HG02970 (cell line): ENCODE measurements around the gene EPHB1.
"Not testable (repeated sequence)": the region's sequence is repeated elsewhere in the genome, so short reads cannot be mapped to it uniquely, and the experiment has no call there.

Experiments used
- ATAC-seq: cut with Tn5 transposase; IDR thresholded peaks from one replicate; pipeline ENCODE4 v1.9.1; 2021; ENCODE audit warnings: mild to moderate bottlenecking, moderate library complexity, moderate number of reproducible peaks; ENCODE audit not compliant: unreplicated experiment, low FRiP score

EPHB1 gene

DNA sequence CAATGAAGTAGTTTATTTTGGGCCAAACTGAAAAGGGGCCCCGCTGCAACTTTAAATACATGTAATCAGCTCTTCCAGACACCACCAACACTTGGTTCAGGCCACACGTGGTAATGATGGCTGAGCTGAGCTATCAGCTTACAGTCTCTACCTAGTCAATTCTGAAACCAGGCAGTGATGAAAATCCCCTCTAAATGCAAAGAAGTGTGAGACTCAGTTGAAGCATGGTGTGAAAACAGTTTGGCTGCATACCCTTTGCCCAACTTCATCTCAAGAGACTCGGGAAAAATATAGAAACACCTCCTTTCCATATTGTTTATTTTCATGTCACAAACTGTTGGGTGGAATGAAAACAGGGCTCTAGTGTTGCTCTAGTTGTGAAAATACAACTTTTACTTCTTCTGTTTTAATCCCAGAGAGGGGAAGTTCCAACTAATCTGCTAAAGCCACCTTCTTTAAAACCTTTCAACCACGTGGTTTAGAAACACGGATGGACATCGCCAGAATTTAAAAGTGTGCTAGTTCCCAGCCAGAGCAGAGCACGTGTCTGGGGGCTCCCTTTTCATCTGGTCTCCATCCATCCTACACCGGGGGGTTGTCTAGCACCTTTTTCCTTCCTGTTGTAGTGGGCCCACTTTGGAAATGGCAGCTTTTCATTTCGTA lies 229.1 kb downstream of the EPHB1 start:
- ATAC-seq = no peak

DNA sequence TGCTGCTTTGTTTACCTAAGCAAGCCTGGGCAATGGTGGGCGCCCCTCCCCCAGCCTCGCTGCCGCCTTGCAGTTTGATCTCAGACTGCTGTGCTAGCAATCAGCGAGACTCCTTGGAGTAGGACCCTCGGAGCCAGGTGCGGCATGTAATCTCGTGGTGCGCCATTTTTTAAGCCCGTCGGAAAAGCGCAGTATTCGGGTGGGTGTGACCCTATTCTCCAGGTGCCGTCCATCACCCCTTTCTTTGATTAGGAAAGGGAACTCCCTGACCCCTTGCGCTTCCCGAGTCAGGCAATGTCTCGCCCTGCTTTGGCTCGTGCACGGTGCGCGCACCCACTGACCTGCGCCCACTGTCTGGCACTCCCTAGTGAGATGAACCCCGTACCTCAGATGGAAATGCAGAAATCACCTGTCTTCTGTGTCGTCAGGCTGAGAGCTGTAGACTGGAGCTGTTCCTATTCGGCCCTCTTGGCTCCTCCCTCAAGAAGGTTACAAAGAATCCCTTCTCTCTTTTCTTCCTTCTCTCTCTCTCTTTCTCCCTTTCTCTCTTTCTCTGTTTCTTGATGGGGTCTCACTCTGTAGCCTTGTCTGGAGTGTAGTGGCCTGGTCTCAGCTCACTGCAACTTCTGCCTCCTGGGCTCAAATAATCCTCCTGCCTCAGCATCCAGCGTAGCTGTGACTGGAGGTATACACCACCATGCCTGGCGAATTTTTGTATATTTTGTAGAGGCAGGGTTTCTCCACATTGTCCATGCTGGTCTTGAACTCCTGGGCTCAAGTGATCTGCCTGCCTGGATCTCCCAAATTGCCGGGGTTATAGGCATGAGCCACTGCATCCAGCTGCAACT lies 235.9 kb downstream of the EPHB1 start:
- not testable (repeated sequence) for ATAC-seq

DNA sequence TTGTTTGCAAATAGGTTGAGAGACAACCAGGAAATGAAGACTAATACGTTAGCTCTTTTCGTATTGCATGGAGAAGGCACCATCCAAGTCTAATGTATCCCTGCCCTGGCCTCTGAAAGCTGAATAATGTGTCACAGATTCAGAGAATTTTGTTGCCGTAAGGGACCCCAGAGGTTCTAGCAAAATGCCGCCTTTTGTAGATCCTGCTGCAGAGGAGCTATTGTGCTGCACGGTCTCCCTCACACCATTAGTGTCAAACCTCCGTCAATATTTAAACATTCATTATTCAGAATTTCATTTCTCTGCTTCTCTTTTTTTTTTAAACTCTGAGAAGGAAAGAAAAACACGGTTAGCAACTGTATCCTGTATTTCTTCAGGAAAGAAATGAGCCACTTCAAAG lies 238.7 kb downstream of the EPHB1 start:
- no peak for ATAC-seq

DNA sequence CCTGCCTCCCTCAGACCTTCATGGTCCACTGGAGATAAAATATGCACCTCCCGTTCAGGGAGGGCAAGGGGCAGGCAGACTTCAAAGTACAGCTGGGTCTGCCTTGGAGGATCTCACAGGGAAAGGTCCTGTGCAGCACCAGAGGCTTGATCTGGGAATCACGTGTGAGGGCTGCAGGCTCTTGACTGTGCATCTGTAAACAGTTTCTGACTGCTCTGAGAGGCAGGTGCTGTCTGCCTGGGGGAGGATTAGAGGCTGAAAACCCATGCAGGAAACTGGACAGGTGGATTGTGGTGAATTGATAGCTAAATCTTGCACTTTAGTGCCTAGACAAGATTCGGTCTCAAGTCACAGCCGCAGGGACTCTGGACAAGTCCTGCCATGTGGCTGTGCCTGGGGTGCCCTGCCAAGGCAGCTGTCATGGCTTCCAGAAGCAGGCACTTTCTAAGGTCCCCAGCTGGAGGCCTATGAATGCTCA lies 239.3 kb downstream of the EPHB1 start:
- ATAC-seq = no peak

DNA sequence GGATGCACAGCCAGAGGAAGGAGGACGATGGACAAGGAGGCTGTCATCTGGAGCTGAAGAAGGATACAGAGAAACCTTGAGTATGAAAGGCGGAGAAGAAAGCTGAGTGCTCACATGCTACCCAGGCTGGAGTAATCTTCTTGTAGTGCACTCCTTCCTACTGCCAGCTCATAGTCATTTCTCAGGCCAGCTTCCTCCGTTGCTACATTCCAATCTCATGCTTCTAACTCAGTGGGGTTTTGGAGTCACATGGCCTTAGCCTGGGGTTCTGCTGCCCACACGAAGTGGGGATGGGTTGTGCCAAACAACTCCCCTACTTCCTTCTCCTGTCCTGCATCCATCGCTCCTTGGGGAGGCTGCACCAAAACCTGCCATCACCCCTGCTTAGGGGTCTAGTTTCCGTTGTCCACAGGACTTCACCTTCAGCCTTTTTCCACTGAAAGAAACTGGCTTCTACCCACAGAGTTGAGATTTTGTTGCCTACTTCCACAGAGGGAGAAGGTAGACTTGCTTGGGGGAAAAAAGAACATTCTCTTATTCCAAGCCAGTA lies 239.9 kb downstream of the EPHB1 start:
- no peak for ATAC-seq

DNA sequence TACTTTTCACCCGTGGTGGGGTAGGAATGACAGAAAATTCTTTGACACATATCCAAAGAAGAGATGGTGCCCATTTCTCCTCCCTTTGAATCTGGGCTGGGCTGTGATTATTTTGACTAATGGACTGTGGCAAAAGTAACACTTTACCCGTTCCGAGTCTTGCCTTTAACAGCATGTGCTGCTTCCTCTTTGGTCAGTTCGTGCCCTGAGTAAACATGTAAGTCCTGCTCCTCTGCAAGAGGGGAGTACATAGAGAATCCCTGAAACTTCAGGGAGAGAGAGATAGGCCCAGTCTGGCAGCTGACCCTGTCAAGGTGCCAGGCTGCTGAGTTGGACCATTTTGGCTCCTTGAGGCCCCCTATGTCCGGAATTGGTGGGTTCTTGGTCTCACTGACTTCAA lies 243.1 kb downstream of the EPHB1 start:
- ATAC-seq = no peak

DNA sequence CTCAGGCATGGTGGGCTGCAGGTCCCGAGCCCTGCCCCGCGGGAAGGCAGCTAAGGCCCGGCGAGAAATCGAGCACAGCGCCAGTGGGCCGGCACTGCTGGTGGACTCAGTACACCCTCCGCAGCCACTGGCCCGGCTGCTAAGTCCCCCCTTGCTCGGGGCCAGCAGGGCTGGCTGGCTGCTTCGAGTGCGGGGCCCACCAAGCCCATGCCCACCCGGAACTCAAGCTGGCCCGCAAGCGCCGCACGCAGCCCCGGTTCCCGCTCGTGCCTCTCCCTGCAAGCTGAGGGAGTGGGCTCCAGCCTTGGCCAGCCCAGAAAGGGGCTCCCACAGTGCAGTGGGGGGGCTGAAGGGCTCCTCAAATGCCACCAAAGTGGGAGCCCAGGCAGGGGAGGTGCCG lies 244.5 kb downstream of the EPHB1 start:
- not testable (repeated sequence) for ATAC-seq

DNA sequence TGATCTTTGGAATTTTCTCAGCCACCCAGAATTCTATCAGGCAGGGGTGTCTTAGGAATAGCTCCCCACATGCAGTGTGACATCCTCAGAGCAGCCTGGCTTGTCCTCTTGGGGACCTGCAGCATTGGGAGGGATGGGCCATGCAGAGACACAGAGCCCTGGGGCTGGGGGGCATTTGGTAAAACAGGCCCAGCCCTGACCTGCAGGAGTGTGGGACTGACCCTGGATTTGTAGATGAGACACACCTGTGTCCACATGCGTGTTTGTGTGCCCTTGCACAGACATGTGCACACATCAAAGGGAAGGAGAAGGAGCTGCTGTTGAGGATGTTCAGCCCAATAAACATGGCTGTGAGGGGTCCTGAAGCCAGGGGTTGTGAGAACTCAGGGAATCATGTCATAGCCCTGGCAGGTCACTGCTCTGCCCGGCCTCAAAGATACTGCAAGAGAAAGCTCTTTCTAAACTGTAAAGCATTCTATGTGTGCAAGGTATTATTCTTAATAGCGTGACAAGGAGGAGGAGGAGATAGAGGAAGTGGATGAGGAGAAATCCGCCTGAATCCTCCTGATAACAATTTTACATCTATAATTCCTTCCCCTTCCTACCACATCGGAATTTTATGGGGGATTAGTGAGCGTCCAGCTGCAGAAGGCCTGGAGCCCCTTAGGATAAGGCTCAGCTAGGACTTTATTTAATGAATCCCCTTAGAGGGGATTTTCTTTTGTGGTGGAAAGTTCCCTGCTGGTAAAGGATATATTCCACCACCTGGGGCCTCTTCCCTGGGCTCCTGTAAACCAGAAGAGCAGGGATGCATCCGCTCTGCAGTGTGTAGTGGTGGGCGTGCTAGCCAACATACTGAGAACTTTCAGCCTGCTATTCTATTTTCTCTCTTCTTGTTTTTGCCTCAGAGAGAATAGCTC lies 245.5 kb downstream of the EPHB1 start:
- ATAC-seq = no peak

DNA sequence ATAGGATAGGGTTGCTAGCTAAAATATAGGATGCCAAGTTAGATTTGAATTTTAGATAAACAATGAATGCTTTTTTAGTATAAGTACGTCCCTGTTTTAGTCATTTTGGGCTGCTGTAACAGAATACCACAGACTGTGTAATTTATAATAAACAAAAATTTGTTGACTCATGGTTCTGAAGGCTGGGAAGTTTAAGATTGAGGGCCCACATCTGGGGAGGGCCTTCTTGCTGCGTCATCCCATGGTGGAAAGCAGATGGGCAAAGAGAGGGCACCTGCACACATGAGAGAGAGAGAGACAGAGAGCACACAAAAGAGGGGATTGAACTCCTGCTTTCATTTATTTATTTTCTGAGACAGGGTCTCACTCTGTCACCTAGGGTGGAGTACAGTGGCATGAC lies 246.5 kb downstream of the EPHB1 start:
- ATAC-seq = no peak

DNA sequence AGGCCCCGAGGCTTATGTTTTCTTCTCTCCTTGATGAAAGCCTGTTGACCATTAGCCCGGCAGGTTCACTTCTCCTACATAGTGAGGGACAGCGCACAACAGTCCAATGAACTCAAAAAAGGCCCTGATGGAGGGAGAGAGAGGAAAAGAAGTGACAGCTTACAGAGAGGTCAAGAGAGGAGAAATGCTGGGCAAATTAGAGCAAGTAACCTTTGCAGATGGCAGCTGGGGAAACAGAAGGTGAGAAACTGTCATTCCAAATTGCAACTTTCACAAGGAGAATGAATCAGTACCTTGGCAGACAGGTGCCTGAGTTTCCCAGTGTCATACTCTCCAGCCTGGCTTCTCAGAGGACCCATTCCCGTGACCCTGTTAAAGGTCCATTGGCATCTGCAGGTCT lies 252.0 kb downstream of the EPHB1 start:
- no peak for ATAC-seq

DNA sequence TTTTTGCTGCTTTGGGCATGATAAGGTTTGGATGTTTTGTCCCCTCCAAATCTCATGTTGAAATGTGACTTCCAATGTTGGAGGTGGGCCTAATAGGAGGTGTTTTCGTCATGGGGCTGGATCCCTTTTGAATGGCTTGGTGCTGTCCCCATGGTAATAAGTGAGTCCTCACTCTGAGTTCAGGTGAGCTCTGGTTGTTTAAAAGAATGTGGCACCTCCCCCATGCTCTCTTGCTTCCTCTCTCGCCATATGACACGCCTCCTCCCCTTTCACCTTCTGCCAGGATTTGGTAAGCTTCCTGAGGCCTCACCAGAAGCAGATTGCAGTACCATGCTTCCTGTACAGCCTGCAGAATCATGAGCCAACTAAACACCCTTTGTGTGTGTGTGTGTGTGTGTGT lies 255.5 kb downstream of the EPHB1 start:
- no peak for ATAC-seq

DNA sequence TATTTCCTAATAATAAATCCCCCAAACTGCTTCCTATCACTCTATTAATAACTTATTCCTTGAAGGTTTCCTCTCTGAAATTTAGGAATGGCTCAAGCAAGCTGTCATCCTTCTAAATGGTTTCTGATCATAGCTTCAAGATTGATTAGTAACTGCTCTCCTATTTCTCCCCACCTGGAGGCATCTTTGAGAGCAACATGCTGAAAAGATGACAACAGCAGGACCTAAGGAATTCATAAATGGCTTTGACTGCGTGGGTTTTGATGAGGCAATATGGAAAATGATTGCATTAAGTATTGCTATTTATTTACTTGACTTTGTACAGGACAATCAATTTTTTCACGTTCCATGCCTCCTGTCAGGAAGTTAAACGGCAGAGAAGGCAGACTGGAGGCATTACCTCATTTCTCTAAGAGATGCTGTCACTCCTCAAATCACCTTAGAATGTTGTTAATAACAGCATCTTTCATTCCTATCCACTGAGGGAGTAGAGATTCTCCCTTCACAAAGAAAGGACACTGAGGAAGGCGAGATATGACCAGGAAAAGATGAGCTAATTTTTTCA lies 256.4 kb downstream of the EPHB1 start:
- ATAC-seq = no peak

DNA sequence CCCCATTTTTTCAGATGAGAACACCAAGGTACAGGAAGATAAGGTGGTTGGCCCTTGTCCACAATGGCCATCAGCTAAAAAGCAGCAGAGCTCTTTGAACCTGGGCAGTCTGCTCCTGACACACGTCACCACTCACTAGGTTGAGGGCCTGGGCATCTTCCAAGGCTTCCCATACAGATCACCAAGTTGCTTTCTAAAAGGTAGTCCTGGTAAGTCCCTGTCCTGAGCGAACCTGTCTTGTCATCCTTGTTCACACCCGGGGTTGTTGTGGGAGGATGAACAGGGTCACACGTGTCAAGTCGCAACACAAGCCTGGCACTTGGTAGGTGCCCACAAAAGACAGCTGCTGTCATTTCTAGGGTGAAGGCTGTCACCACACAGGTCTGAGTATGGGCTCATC lies 260.4 kb downstream of the EPHB1 start:
- no peak for ATAC-seq

DNA sequence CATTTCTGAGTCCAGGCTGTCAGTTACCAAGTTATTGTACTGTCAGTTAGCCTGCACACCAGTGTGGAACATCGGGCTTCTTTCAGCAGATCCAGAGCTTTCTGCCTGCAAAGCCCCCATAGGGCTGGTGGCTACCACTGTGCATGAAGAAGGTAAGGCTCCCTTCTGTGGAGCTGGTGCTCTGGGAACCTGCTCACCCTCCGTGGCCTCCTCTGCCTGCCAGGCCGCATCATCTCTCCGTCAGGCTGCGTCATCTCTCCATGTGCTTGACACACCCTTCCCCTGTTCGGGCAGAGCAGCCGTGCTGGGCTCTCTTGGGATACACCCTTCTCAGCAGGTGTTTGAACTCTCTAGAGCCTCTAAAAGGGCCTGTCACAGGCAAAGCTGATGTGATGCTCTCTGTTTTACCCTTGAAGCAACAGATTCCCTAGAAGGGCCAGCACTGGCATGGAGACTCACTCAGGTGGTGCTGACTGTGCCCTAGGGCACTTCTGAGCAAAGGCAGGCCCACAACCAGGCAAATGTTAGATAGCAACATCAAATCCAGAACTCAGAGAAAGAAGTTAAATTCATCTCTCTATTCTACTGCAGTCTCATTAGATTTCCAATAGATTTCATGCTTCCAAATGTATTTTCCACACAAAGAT lies 261.1 kb downstream of the EPHB1 start:
- ATAC-seq = no peak

DNA sequence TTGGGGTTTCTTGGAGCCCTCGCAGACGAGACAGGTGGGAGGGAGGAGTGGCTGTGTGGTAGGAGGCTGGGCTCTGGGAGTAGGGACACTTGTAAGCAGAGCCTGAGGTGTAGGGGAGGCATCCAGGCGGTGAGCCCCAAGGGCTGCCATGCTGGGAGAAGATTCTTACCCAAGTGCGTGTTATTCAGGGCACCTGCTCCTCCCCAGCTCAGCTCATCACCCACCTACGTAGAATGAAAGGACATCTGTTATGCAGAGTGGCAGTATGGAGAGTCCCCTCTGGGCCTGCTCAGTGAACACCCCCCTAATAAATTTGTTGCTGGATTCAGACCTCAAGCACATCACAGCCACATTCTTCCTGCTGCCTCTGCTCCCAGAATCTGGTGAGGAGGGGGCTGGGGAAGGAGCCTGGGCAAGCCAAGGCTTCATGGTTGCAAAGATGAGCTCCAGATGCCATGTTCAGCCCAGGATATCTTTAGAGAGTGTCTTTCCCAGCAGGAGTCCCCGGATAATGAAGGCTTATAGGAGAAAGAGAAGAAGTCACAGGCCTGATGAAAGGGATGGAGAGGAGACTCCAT lies 261.8 kb downstream of the EPHB1 start:
- ATAC-seq = no peak

DNA sequence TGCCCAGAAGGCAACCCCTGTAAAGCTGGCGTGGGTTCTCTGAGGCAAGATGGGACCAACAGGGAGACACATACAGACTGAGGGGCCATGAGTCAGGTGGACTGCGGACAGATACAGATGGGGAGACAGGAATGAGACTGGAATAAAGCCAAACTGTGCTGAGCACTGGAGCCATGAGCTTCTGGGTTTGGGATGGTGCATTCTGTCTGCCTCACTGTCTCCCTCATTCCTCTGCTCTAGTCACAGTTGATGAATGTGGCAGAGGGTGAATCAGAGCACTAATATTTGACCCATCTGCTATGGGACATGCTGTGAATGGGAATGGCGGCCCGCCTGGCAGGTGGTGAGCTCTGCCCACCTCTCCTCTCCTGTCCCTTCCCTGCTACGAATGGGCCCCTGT lies 262.9 kb downstream of the EPHB1 start:
- no peak for ATAC-seq

DNA sequence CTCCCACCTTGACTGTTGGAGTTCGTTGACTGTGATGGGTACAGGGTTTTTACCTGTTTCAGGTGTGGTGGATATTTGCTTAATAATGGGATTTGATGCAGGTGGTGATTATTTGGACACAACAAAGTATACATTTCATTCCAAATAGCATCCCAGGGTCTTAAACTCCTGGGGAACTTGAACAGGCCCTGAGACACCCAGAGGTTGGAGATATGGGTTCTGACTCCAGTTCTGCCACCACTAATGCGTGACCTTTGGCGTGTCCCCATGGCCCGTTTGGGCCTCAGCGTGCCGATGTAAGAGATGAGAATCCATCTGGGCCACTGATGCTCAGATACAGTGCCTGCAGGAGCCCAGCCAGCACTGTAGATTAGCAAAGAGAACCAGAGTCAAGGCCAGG lies 264.5 kb downstream of the EPHB1 start:
- no peak for ATAC-seq

DNA sequence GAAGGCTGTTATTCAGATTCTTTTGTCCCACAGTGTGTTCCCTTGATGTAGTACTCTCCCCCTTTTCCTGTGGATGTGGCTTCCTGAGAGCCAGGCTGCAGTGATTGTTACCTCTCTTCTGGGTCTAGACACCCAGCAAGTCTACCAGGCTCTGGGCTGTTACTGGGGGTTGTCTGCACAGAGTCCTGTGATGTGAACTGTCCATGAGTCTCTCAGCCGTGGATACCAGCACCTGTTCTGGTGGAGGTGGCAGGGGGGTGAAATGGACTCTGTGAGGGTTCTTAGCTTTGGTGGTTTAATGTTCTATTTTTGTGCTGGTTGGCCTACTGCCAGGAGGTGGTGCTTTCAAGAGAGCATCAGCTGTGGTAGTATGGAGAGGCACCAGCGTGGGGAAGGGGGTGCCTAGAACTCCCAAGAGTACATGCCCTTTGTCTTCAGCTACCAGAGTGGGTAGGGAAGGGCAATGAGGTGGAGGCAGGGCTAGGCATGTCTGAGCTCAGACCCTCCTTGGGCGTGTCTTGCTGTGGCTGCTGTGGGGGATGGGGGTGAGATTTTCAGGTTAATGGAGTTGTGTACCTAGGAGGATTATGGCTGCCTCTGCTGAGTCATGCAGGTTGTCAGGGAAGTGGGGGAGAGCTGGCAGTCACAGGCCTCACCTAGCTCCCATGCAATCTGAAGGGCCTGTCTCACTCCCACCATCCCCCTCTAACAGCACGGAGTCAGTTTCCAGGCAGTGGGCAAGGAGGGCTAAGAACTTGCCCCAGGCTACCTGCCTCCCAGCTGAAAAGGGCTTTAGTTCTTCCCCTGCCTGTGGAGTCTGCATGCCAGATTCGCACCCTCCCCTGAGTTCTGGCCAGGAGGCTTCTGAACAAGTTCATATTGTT lies 272.0 kb downstream of the EPHB1 start:
- ATAC-seq = not testable (repeated sequence)
